IMR-90 (cell line): ENCODE data around the gene CCNB1. TPM values are rescaled to one million over a fixed set of nuclear protein-coding genes. Genes with fewer than 3 reads are reported as not detected.

ENCODE experiments used
- ATAC-seq: fragments of 200-7000 bp; cut with Tn5 transposase; 2 replicates; pipeline ENCODE4 v1.9.1; 2020; ENCODE audit warnings: low read depth, mild to moderate bottlenecking, moderate library complexity
- Bru-seq: library from RNA; stranded (reverse); fragments of 400-500 nt; gene quantifications from one replicate; lab custom pipeline; 2021; lab: Mats Ljungman, UMichigan
- BruChase-seq, 2 experiments: library from RNA; stranded (reverse); fragments of 400-500 nt; gene quantifications; one replicate each; lab custom pipeline; 2021; lab: Mats Ljungman, UMichigan
- BruUV-seq: library from RNA; stranded (reverse); fragments of 400-500 nt; replicated peaks from 2 replicates; lab custom pipeline; 2021; lab: Mats Ljungman, UMichigan
- CTCF ChIA-PET: fragments of 300-600 bp; formaldehyde crosslinking; extraction: SDS; loops from one replicate; lab custom pipeline; 2021; ENCODE audit warnings: antibody characterized with exemption; lab: Yijun Ruan, JAX
- POLR2A ChIA-PET: fragments of 300-600 bp; sonication (Branson Sonifier 250); formaldehyde crosslinking; loops from one replicate; lab custom pipeline; 2022; ENCODE audit warnings: antibody characterized with exemption; ENCODE audit not compliant: unreplicated experiment; lab: Charles Lee
- DNase-seq: peaks from one replicate; pipeline ENCODE4 v3.0.0; 2013
- H2AFZ ChIP-seq: replicated peaks from 2 replicates; pipeline ENCODE3; 2013; ENCODE audit warnings: low read length, mild to moderate bottlenecking; ENCODE audit not compliant: poor library complexity
- H2AK5ac ChIP-seq: 2 replicates; pipeline ENCODE4 v1.6.1; 2013; ENCODE audit warnings: low read depth, low read length, inconsistent platforms
- H2AK9ac ChIP-seq: replicated peaks from 2 replicates; pipeline ENCODE3; 2013; ENCODE audit warnings: mild to moderate bottlenecking, low read depth, low read length, moderate library complexity; ENCODE audit not compliant: poor library complexity
- H2BK120ac ChIP-seq: 2 replicates; pipeline ENCODE4 v1.6.1; 2013; ENCODE audit warnings: low read depth, low read length, inconsistent platforms
- H2BK15ac ChIP-seq: 3 replicates; pipeline ENCODE4 v1.6.1; 2013; ENCODE audit warnings: low read depth, low read length, inconsistent platforms
- H2BK20ac ChIP-seq: 2 replicates; pipeline ENCODE4 v1.6.1; 2013; ENCODE audit warnings: low read depth, mild to moderate bottlenecking, inconsistent platforms, low read length, moderate library complexity
- H2BK5ac ChIP-seq: 2 replicates; pipeline ENCODE4 v1.6.1; 2013; ENCODE audit warnings: mild to moderate bottlenecking, low read depth, low read length, inconsistent platforms; ENCODE audit not compliant: poor library complexity, severe bottlenecking
- H3K14ac ChIP-seq: replicated peaks from 2 replicates; pipeline ENCODE4 v1.6.1; 2013; ENCODE audit warnings: low read depth, low read length, inconsistent platforms
- H3K18ac ChIP-seq: 2 replicates; pipeline ENCODE4 v1.6.1; 2013; ENCODE audit warnings: low read depth, low read length, control low read depth
- H3K23ac ChIP-seq: 2 replicates; pipeline ENCODE4 v1.6.1; 2013; ENCODE audit warnings: low read depth, low read length, inconsistent platforms
- H3K27ac ChIP-seq: 2 replicates; pipeline ENCODE4 v1.5.1; 2013; ENCODE audit warnings: mild to moderate bottlenecking, control low read depth, low read length; ENCODE audit not compliant: insufficient read depth
- H3K27me3 ChIP-seq: 2 replicates; pipeline ENCODE4 v1.6.1; 2013; ENCODE audit warnings: low read length; ENCODE audit not compliant: control insufficient read depth, insufficient read depth
- H3K36me3 ChIP-seq: 2 replicates; pipeline ENCODE4 v1.6.1; 2013; ENCODE audit warnings: low read length, mixed read lengths; ENCODE audit not compliant: control insufficient read depth, insufficient read depth
- H3K4ac ChIP-seq: 2 replicates; pipeline ENCODE4 v1.6.1; 2013; ENCODE audit warnings: low read depth, low read length, inconsistent platforms
- H3K4me1 ChIP-seq: 2 replicates; pipeline ENCODE4 v1.6.1; 2013; ENCODE audit warnings: low read length, mixed read lengths; ENCODE audit not compliant: control insufficient read depth, insufficient read depth
- H3K4me2 ChIP-seq: 2 replicates; pipeline ENCODE4 v1.6.1; 2013; ENCODE audit warnings: low read depth, mild to moderate bottlenecking, control low read depth, low read length, moderate library complexity
- H3K4me3 ChIP-seq: 2 replicates; pipeline ENCODE4 v1.5.1; 2013; ENCODE audit warnings: low read depth, mild to moderate bottlenecking, control low read depth, low read length, moderate library complexity; ENCODE audit not compliant: insufficient read depth
- H3K56ac ChIP-seq: 2 replicates; pipeline ENCODE4 v1.6.1; 2013; ENCODE audit warnings: low read length, inconsistent platforms; ENCODE audit not compliant: insufficient read depth; ENCODE audit errors: extremely low read depth
- H3K79me1 ChIP-seq, 2 experiments: 2 replicates each; pipeline ENCODE4 v1.6.1; 2013; ENCODE audit warnings: low read length in 2 of 2, inconsistent platforms in 1 of 2, low read depth in 1 of 2
- H3K9ac ChIP-seq: 2 replicates; pipeline ENCODE4 v1.6.1; 2013; ENCODE audit warnings: low read depth, low read length, control low read depth
- H3K9me1 ChIP-seq: 2 replicates; pipeline ENCODE4 v1.6.1; 2013; ENCODE audit warnings: low read length, inconsistent platforms; ENCODE audit not compliant: insufficient read depth
- H3K9me3 ChIP-seq: 2 replicates; pipeline ENCODE4 v1.6.1; 2013; ENCODE audit warnings: low read length; ENCODE audit not compliant: control insufficient read depth, insufficient read depth
- H4K20me1 ChIP-seq: 2 replicates; pipeline ENCODE4 v1.6.1; 2013; ENCODE audit warnings: low read length, inconsistent platforms; ENCODE audit not compliant: insufficient read depth
- H4K5ac ChIP-seq: 2 replicates; pipeline ENCODE4 v1.6.1; 2013; ENCODE audit warnings: mild to moderate bottlenecking, low read depth, low read length, control low read depth
- H4K8ac ChIP-seq, 2 experiments: 2 replicates each; pipeline ENCODE4 v1.6.1; 2013; ENCODE audit warnings: low read depth in 2 of 2, low read length in 2 of 2, control low read depth in 1 of 2, inconsistent platforms in 1 of 2
- H4K91ac ChIP-seq: 2 replicates; pipeline ENCODE4 v1.6.1; 2013; ENCODE audit warnings: low read depth, low read length, inconsistent platforms; ENCODE audit not compliant: insufficient read depth
- ELK1 ChIP-seq: fragments of 150-350 bp; IDR thresholded peaks from 2 replicates; pipeline ENCODE4 v1.6.1; 2016; ENCODE audit warnings: low read depth, mild to moderate bottlenecking, low read length, moderate library complexity, borderline replicate concordance
- FOS ChIP-seq: fragments of 150-350 bp; IDR thresholded peaks from 2 replicates; pipeline ENCODE4 v1.6.1; 2016; ENCODE audit warnings: low read depth, low read length
- MAZ ChIP-seq: IDR thresholded peaks from 2 replicates; pipeline ENCODE4 v1.6.1; 2012; ENCODE audit warnings: low read depth, mild to moderate bottlenecking, low read length, improper control_type of control experiment, moderate library complexity, borderline replicate concordance
- MXI1 ChIP-seq: IDR thresholded peaks from 2 replicates; pipeline ENCODE4 v1.6.1; 2012; ENCODE audit warnings: low read depth, mild to moderate bottlenecking, low read length, moderate library complexity, borderline replicate concordance
- NFE2L2 ChIP-seq: fragments of 150-350 bp; IDR thresholded peaks from 2 replicates; pipeline ENCODE4 v1.6.1; 2016; ENCODE audit warnings: low read depth, mild to moderate bottlenecking, low read length
- POLR2A ChIP-seq: IDR thresholded peaks from 2 replicates; pipeline ENCODE4 v1.6.1; 2012; ENCODE audit warnings: mild to moderate bottlenecking, low read depth, low read length
- RFX5 ChIP-seq: IDR thresholded peaks from 2 replicates; pipeline ENCODE4 v1.8.0; 2012; ENCODE audit warnings: low read depth, mild to moderate bottlenecking, low read length, moderate library complexity
- USF2 ChIP-seq: fragments of 150-350 bp; IDR thresholded peaks from 2 replicates; pipeline ENCODE4 v1.6.1; 2017; ENCODE audit warnings: mild to moderate bottlenecking, antibody characterized with exemption, low read length, low read depth
- WGBS, 2 experiments: methylation state at CpG; one replicate each; pipeline versions ENCODE4 v1.1.5 to v1.1.7; 2013; ENCODE audit warnings: missing lambda C conversion rate in 2 of 2; ENCODE audit not compliant: insufficient read length in 1 of 2; ENCODE audit errors: extremely low coverage in 2 of 2; 5-methylcytosine and 5-hydroxymethylcytosine counted together
- dilution Hi-C: fragments of 300-500 bp; cut with HindIII; formaldehyde crosslinking; loops from one replicate; pipeline ENCODE4 v1.14.3; 2018; ENCODE audit warnings: low sequenced_read_pairs; ENCODE audit not compliant: unreplicated experiment
- in situ Hi-C: fragments of 300-500 bp; cut with MboI; formaldehyde crosslinking; loops from 3 replicates; pipeline ENCODE4 v1.14.3; 2019; ENCODE audit warnings: low sequenced_read_pairs, inconsistent platforms, mixed read lengths
- intact Hi-C: fragments of 100-400 bp; cut with micrococcal nuclease; formaldehyde crosslinking; loops from 2 replicates; pipeline ENCODE4 v1.10.0; 2022
- long read RNA-seq: library from polyadenylated mRNA; unstranded; transcript quantifications from one replicate; pipeline ENCODE4 v2.0.0, GENCODE V29; 2021; ENCODE audit not compliant: unreplicated experiment
- polyA plus RNA-seq, 3 experiments: library from polyadenylated mRNA; depleted of rRNA; stranded (reverse); fragments of >200 nt; gene quantifications; 2 replicates each; pipeline ENCODE4 v1.2.3, GENCODE V29; 2012; ENCODE audit warnings: low replicate concordance in 1 of 3
- total RNA-seq: library from RNA; depleted of rRNA; stranded (reverse); fragments of >200 nt; gene quantifications from 2 replicates; pipeline ENCODE4 v1.2.3, GENCODE V29; 2012; rRNA removed

Gene CCNB1
- total RNA-seq (160 and 203 TPM in 2 replicates), polyA plus RNA-seq (2012; rRNA removed) (77.0 and 83.3 TPM in 2 replicates), Bru-seq, nascent RNA (percentile 73 among the genes with signal in this experiment), BruChase-seq, experiment 1, labeled RNA remaining after a 6-hour chase (percentile 68 among the genes with signal in this experiment), BruChase-seq, experiment 2, labeled RNA remaining after a 2-hour chase (percentile 67 among the genes with signal in this experiment)
- 22.8 and 47.1 TPM in 2 replicates for polyA plus RNA-seq (2012; cell fraction: cytosol; rRNA removed)
- polyA plus RNA-seq (2012; cell fraction: nucleus; rRNA removed; ENCODE audit: low replicate concordance) = 12.3 and 33.0 TPM in 2 replicates
- long read RNA-seq, transcript CCNB1-201 (9 exons, 2,169 nt) = major isoform, 57 of 66 reads
- long read RNA-seq, partial matches to known transcripts = 3 of 66 reads
- long read RNA-seq, other reads (novel, unspliced or antisense) = 6 of 66 reads

- Histone ChIP-seq H2BK15ac (no peak within 1 kb of the TSS), H2AFZ (peak within 1 kb of the TSS; percentile 95), H3K18ac (no peak within 1 kb of the TSS), H3K79me1 (peaks cover 20 to 31% of the 10 kb centered on the region in 2 experiments), H2AK5ac (peak within 1 kb of the TSS; percentile 27; the same call in 1 of the 2 replicates), H3K23ac (peak within 1 kb of the TSS; percentile 69), H3K9me3 (no peaks in the 10 kb centered on the region), H3K9ac (peak within 1 kb of the TSS; percentile 31), H3K27me3 (no peaks in the 10 kb centered on the region), H4K91ac (peak within 1 kb of the TSS; percentile 86), H3K56ac (peak within 1 kb of the TSS; percentile 74), H2BK5ac (peak within 1 kb of the TSS; percentile 53), H3K4ac (peak within 1 kb of the TSS; percentile 76), H4K8ac (peak within 1 kb of the TSS; percentile 73 to 98), H3K4me3 (peak within 1 kb of the TSS; percentile 56), H2BK20ac (no peak within 1 kb of the TSS), H3K4me1 (peaks cover 2% of the 10 kb centered on the region; the same call in 1 of the 2 replicates), H3K14ac (peak within 1 kb of the TSS; percentile 48), H3K9me1 (no peaks in the 10 kb centered on the region), H2BK120ac (no peak within 1 kb of the TSS), H4K20me1 (no peaks in the 10 kb centered on the region), H2AK9ac (peak within 1 kb of the TSS; percentile 92), H4K5ac (peak within 1 kb of the TSS; percentile 92), H3K36me3 (no peaks in the 10 kb centered on the region), H3K27ac (peak within 1 kb of the TSS; percentile 47), H3K4me2 (peak within 1 kb of the TSS; percentile 96)
- CTCF ChIA-PET = interaction anchor here (0.6 kb wide), 1 partner anchor 9 kb away, joined by 6 read pairs; no protein-coding TSS in a partner anchor
- WGBS, 2 experiments = 7% methylated on average over 29 of the region's 50 CpGs; no CpG with 5 or more reads in 1 of the 2 experiments
- dilution Hi-C loops = no loop called here
- DNase-seq = peak; percentile 94
- BruUV-seq = no TSS peak
- POLR2A ChIA-PET = no interaction called here
- in situ Hi-C loops = no loop called here
- ATAC-seq = peak; percentile 100
- TF ChIP-seq NFE2L2 = no peak
- peak; percentile 43; the same call in 1 of the 2 replicates for TF ChIP-seq FOS
- peak; percentile 91 for TF ChIP-seq USF2
- TF ChIP-seq POLR2A = peak; percentile 67
- peak; percentile 82 for TF ChIP-seq RFX5
- no peak for TF ChIP-seq ELK1
- peak; percentile 81; the same call in 1 of the 2 replicates for TF ChIP-seq MAZ
- peak; percentile 100 for TF ChIP-seq MXI1
- intact Hi-C loops = no loop called here
Measured at GRCh38 chr5:69166686-69167492, at the start of gene CCNB1. TSS of gene CCNB1 (plus strand) at chr5:69167150. CDS start at chr5:69167263, 113 bp downstream.
